Measurements from ENCODE around the gene OPN1MW3. TPM values are rescaled to one million over a fixed set of nuclear protein-coding genes. Genes with fewer than 3 reads are reported as not detected.
"Not testable (repeated sequence)": the region's sequence is repeated elsewhere in the genome, so short reads cannot be mapped to it uniquely, and the experiment has no call there.

The OPN1MW3 gene
- total RNA-seq = not detected

- ATAC-seq; DNase-seq (ENCODE audit: low spot score): not testable (repeated sequence)
Observed at GRCh38 chrX:154257282-154257681, at the start of gene OPN1MW3. Gene OPN1MW3 (plus strand): TSS chrX:154257582. CDS start chrX:154257620, 38 bp downstream.

GRCh38 chrX:154209670-154210418 is 47.5 kb upstream of the OPN1MW3 start:
- not testable (repeated sequence) for DNase-seq (ENCODE audit: low spot score)
- peak; percentile 68 for ATAC-seq

- not testable (repeated sequence) for DNase-seq (ENCODE audit: low spot score); ATAC-seq
Observed at GRCh38 chrX:154211057-154211456, 46.3 kb upstream of the OPN1MW3 start.

GRCh38 chrX:154211499-154211898 is 45.9 kb upstream of the OPN1MW3 start:
- ATAC-seq; DNase-seq (ENCODE audit: low spot score): not testable (repeated sequence)

- ATAC-seq; DNase-seq (ENCODE audit: low spot score): not testable (repeated sequence)
Observed at GRCh38 chrX:154219456-154219855, 37.9 kb upstream of the OPN1MW3 start, which contains the start of gene OPN1MW2. Gene OPN1MW2 (plus strand): TSS chrX:154219756. CDS start chrX:154219816, 60 bp downstream.

- ATAC-seq; DNase-seq (ENCODE audit: low spot score): not testable (repeated sequence)
Observed at GRCh38 chrX:154225292-154225691, 32.1 kb upstream of the OPN1MW3 start.

GRCh38 chrX:154226706-154227105 is 30.7 kb upstream of the OPN1MW3 start:
- ATAC-seq; DNase-seq (ENCODE audit: low spot score): not testable (repeated sequence)

GRCh38 chrX:154231443-154231842 is 25.9 kb upstream of the OPN1MW3 start:
- not testable (repeated sequence) for DNase-seq (ENCODE audit: low spot score); ATAC-seq

- not testable (repeated sequence) for ATAC-seq; DNase-seq (ENCODE audit: low spot score)
Observed at GRCh38 chrX:154233620-154234019, 23.8 kb upstream of the OPN1MW3 start.

- DNase-seq (ENCODE audit: low spot score); ATAC-seq: not testable (repeated sequence)
Observed at GRCh38 chrX:154238939-154239559, 18.3 kb upstream of the OPN1MW3 start.

GRCh38 chrX:154239982-154240503 is 17.3 kb upstream of the OPN1MW3 start:
- not testable (repeated sequence) for DNase-seq (ENCODE audit: low spot score)

GRCh38 chrX:154247377-154248045 is 9.9 kb upstream of the OPN1MW3 start:
- not testable (repeated sequence) for DNase-seq (ENCODE audit: low spot score)
- peak; percentile 69 for ATAC-seq

More at GRCh38 chrX:154239982-154240503, 17.3 kb upstream of the OPN1MW3 start:
- ATAC-seq = not testable (repeated sequence)

GRCh38 chrX:154248076-154248475 is 9.3 kb upstream of the OPN1MW3 start:
- DNase-seq (ENCODE audit: low spot score); ATAC-seq: not testable (repeated sequence)

GRCh38 chrX:154258711-154259110 is 1.3 kb downstream of the OPN1MW3 start:
- ATAC-seq; DNase-seq (ENCODE audit: low spot score): not testable (repeated sequence)

GRCh38 chrX:154263072-154263471 is 5.7 kb downstream of the OPN1MW3 start:
- DNase-seq (ENCODE audit: low spot score); ATAC-seq: not testable (repeated sequence)

GRCh38 chrX:154269245-154269644 is 11.9 kb downstream of the OPN1MW3 start:
- ATAC-seq; DNase-seq (ENCODE audit: low spot score): not testable (repeated sequence)

- not testable (repeated sequence) for DNase-seq (ENCODE audit: low spot score)
- ATAC-seq = peak; percentile 70
Observed at GRCh38 chrX:154284489-154285338, 27.3 kb downstream of the OPN1MW3 start.

GRCh38 chrX:154286406-154286805 is 29.0 kb downstream of the OPN1MW3 start:
- not testable (repeated sequence) for ATAC-seq; DNase-seq (ENCODE audit: low spot score)

GRCh38 chrX:154294791-154295574 is 37.6 kb downstream of the OPN1MW3 start, which contains the start of gene TEX28:
Gene TEX28 (minus strand): TSS chrX:154295124. CDS start chrX:154292117, 3,007 bp downstream.
- DNase-seq (ENCODE audit: low spot score) (no peak), ATAC-seq (no peak)
